Urinary bladder (tissue), 4 donors: Measurements from ENCODE around the gene NT5C1B. TPM values are rescaled to one million over a fixed set of nuclear protein-coding genes. Genes with fewer than 3 reads are reported as not detected.
A peak's percentile ranks its signal among the peaks of the same experiment; 100 is the strongest.

ENCODE experiments used
- DNase-seq: peaks from one replicate; pipeline ENCODE4 v3.0.0-alpha.2; 2015; ENCODE audit errors: extremely low spot score
- H3K27ac ChIP-seq: one replicate; pipeline ENCODE4 v1.5.1; 2013; ENCODE audit warnings: low read depth, mild to moderate bottlenecking, moderate library complexity
- H3K36me3 ChIP-seq: one replicate; pipeline ENCODE4 v1.6.1; 2013; ENCODE audit warnings: mild to moderate bottlenecking, moderate library complexity; ENCODE audit not compliant: insufficient read depth
- H3K4me1 ChIP-seq: one replicate; pipeline ENCODE4 v1.6.1; 2013; ENCODE audit warnings: mild to moderate bottlenecking, moderate library complexity; ENCODE audit not compliant: insufficient read depth
- H3K4me3 ChIP-seq: one replicate; pipeline ENCODE4 v1.5.1; 2013; ENCODE audit warnings: low read depth, low read length
- WGBS: extraction: QIAGEN DNeasy Blood & Tissue Kit; methylation state at CpG from one replicate; pipeline ENCODE4 v1.1.7; 2013; 5-methylcytosine and 5-hydroxymethylcytosine counted together
- polyA plus RNA-seq: library from polyadenylated mRNA; stranded (reverse); fragments of 200-250 nt; gene quantifications from one replicate; pipeline ENCODE4 v1.2.3, GENCODE V29; 2013
- total RNA-seq: library from RNA; depleted of rRNA; stranded (reverse); fragments of >200 nt; gene quantifications from one replicate; pipeline ENCODE4 v1.2.3, GENCODE V29; 2014
- donor health status: healthy with polysubstance abuse.
- donor health status: healthy.

The NT5C1B gene
- total and polyA plus RNA-seq, 2 donors = 0.04 TPM; not detected in 1

GRCh38 chr2:18526429-18526828 is 62.9 kb downstream of the NT5C1B start:
- 43% methylated on average over 7 of the region's 7 CpGs for WGBS
- Histone ChIP-seq H3K27ac (no peak overlapping the region), H3K4me1 (no peaks in the 10 kb centered on the region), H3K4me3 (no peak overlapping the region), H3K36me3 (no peaks in the 10 kb centered on the region)
- no peak for DNase-seq

- 86% methylated on average over 3 of the region's 3 CpGs for WGBS
- H3K27ac ChIP-seq = no peak overlapping the region
- H3K4me3 ChIP-seq = no peak overlapping the region
- H3K4me1 ChIP-seq = no peaks in the 10 kb centered on the region
- no peaks in the 10 kb centered on the region for H3K36me3 ChIP-seq
- no peak for DNase-seq
Observed at GRCh38 chr2:18525852-18526251, 63.5 kb downstream of the NT5C1B start.

DNA sequence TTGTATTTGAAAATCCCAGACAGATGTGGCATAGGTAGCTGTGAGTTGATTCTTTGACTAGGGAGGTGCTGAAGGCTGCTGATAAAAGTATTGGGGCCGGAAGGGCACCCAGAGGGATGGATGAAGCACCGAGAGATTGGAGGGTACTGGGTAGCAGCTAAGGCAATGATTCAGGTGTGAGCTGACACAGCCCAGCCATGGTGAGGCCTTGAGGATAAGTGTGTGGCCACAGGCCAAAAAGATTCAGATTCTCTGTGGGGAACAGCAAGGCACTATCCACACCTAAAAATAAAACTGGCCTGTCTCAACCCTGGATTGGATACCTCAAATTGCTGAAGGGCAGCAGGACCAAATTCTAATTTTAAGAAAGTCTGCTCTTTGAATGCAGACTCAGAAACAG is 64.1 kb downstream of the NT5C1B start:
- H3K4me1 ChIP-seq = no peaks in the 10 kb centered on the region
- no peak for DNase-seq
- 65% methylated on average over 2 of the region's 2 CpGs for WGBS
- no peak overlapping the region for H3K4me3 ChIP-seq
- H3K36me3 ChIP-seq = no peaks in the 10 kb centered on the region
- H3K27ac ChIP-seq = no peak overlapping the region

DNA sequence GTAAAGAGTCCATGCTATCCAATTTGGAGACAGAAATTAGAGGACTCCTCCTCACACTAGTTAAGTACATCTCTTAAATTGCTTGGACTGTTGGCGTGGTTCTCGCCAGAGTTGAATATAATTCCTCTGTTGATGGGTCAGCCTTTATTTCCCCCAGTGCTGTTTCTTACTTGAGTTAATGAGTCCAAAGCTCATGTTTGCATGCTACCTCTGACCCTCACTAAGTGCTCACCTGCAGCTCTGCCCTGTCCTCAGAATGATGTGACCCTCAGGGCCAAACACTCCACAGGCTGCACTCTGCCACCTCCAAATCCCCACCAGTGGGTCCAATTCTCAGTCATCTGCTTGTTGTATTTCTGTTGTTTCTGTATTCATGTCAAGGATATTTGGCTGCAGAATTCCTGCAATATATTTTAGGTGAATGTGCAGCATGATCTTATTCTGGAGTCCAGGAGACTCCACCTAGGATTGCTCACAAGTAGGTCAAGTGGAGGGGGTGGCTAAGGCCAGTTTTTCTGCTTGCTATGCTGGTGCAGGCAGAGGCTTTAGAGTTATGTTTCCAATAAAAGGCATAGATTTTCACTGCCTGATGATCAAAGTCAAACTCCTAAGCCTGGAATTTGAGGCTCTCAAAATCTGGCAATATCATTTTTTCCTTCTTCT is 66.8 kb downstream of the NT5C1B start:
- WGBS = 94% methylated on average over 2 of the region's 2 CpGs
- H3K4me3 ChIP-seq = no peak overlapping the region
- DNase-seq = no peak
- H3K36me3 ChIP-seq = no peaks in the 10 kb centered on the region
- no peak overlapping the region for H3K27ac ChIP-seq
- no peaks in the 10 kb centered on the region for H3K4me1 ChIP-seq

DNA sequence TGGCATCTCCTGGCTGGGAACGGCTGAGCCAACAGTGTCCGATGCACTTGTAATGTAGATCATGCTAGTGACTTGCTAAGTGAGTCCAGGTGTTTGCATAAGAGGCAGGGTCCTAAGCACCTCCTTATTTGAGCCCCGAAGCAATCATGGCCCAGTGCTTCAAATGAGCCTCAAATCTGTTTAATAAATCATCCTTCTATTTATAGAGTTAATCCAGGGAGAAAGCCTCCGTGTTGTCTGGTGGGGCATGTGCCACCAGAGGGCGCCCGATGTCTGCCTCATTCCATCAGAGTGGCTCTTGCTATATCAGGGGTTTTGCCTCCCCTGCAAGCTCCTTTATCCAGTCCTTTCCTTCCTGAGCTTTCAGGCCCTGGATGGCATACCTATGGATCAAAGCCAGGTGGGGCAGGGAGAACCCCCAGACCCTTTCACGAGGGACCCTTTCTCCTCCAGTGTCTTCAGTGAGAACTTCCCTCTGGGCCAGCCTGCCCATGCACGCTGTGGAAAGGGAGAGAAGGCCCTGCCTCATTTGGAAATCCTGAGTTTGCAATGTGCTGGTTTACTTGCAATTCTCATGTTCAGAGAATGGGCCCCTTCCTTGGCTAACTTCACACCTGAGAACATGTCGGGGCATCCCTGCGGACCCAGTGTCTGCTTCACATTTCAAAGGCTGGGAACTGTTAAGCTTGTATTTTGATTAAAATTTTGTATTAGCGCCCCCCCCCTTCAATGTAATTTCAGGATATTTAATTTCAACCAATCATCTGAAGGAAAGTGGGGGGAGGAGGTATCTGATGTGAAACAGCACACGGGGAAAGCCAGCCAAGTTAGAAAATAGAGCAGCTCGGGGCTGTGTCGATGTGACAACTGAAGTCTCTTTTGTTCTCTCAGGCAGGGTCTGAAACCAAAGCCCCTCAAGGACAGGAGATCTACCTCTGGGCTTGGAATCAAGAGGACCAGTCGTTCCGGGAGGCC is 68.6 kb downstream of the NT5C1B start:
- 36% methylated on average over 16 of the region's 16 CpGs for WGBS
- peak; percentile 86 for DNase-seq
- Histone ChIP-seq H3K36me3 (no peaks in the 10 kb centered on the region), H3K4me1 (no peaks in the 10 kb centered on the region), H3K27ac (no peak overlapping the region), H3K4me3 (no peak overlapping the region)

DNA sequence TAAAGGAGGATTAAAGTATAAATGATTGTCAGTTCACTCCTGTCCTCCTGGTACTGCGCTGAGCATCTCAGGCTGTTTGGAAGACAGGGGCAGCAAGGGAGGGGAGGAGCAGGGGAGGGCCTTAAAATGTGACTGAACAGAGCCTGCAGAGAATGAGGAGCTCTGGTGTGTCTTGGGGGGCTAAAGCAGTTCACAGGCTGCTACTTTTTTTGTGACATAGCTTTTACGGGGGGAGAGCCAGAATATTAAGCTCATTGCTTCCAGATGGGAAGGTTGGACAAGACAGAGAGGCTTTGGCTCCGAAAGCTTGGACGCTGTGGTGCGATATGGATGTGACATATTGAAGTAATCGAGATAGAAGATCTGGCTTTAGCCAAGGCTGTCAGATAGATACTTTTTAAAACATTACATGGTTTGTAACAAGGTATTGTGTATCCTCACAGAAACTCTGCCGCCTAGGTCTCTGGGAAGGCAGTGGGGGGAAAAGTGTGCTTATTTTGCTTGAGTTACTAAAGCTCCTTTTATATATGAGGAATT is 69.4 kb downstream of the NT5C1B start:
- H3K4me3 ChIP-seq = no peak overlapping the region
- no peaks in the 10 kb centered on the region for H3K36me3 ChIP-seq
- no peak overlapping the region for H3K27ac ChIP-seq
- peak; percentile 63 for DNase-seq
- no peaks in the 10 kb centered on the region for H3K4me1 ChIP-seq
- 27% methylated on average over 7 of the region's 7 CpGs for WGBS

- no peak for DNase-seq
- no peak overlapping the region for H3K4me3 ChIP-seq
- 27% methylated on average over 11 of the region's 11 CpGs for WGBS
- H3K4me1 ChIP-seq = no peaks in the 10 kb centered on the region
- no peak overlapping the region for H3K27ac ChIP-seq
- H3K36me3 ChIP-seq = no peaks in the 10 kb centered on the region
Observed at GRCh38 chr2:18518116-18519111, 71.0 kb downstream of the NT5C1B start.

DNA sequence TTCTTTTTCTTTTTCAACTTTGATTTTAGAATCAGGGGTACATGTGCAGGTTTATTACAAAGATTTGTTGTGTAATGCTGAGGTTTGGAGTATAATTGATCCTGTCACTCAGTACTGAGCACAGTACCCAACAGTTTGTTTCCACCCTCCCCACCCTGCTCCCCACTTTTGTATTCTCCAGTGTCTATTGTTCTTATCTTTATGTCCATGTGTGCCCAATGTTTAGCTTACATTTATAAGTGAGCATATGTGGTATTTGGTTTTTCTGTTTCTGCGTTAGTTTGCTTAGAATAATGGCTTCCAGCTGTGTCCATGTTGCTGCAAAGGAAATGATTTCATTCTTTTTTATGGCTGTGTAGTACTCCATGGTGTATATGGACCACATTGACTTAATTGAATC is 72.0 kb downstream of the NT5C1B start:
- no peaks in the 10 kb centered on the region for H3K36me3 ChIP-seq
- DNase-seq = no peak
- no peak overlapping the region for H3K4me3 ChIP-seq
- H3K27ac ChIP-seq = no peak overlapping the region
- WGBS = 67% methylated on average over 1 of the region's 1 CpG
- H3K4me1 ChIP-seq = no peaks in the 10 kb centered on the region

DNA sequence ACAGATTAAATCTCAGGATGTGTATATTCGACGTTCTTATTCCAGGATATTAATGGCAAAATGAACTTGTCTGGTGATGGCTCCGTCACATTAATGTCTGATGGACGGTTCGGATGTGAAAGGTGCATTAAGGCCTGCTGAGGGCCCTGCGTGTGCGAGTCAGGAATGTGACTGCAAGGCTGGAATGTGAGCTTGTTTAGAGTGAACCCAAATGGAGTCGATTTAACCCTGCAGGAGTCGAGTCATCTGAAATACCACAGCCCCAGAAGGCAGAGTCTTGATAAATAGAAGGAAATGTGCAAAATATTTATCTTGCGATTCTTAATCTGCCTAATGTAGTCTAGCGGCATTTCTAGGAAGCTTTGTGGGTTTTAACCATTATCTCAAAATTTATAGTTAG is 73.3 kb downstream of the NT5C1B start:
- WGBS = 22% methylated on average over 11 of the region's 11 CpGs
- no peak overlapping the region for H3K4me3 ChIP-seq
- DNase-seq = no peak
- H3K36me3 ChIP-seq = no peaks in the 10 kb centered on the region
- no peaks in the 10 kb centered on the region for H3K4me1 ChIP-seq
- H3K27ac ChIP-seq = no peak overlapping the region

- no peak overlapping the region for H3K27ac ChIP-seq
- DNase-seq = no peak
- 56% methylated on average over 4 of the region's 4 CpGs for WGBS
- H3K4me3 ChIP-seq = no peak overlapping the region
- H3K36me3 ChIP-seq = no peaks in the 10 kb centered on the region
- H3K4me1 ChIP-seq = no peaks in the 10 kb centered on the region
Observed at GRCh38 chr2:18514526-18515461, 74.6 kb downstream of the NT5C1B start.
